ENCODE data around the gene MED13L. TPM values are rescaled to one million over a fixed set of nuclear protein-coding genes. Genes with fewer than 3 reads are reported as not detected.

MED13L gene
- total and polyA plus RNA-seq, 2 experiments from 2014 or later = 11.7 to 88.7 TPM

DNA sequence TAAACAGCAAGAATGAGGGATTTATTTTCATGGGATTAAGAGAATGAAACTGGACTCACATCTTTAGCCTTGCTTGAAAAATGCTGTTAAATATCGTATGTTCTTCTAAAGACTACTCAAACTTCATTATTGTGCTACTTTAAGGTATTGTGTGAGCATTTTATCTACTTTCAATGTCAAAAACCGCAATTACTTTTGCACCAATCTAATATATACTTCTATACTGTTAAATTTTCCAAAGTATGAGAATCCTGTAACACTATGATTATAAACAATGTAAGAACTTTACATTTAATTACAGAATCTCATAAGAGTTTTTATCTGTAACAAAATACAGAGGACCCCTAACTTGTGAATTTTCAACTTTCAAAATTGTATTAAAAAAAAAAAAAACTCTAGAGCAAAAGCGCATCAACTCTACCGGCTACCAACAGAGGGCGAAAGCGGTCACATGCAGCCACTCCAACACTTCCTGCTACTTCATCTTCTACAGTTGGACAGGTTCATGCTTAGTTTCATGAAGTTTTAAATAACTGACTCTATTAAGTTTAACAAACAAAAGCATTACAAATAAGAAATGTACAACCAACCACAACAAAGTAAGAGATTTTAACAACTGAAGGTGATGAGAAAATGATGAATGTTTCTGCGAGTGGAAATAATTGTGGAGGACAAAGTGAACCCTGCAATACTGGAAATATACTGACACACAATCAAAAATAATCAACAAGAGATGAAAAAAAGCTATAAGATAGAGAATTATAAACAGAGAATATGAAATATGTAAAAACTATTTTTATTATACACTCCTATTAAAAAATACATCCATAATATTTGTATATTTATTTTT, 210.9 kb downstream of the MED13L start:
- WGBS, 2 experiments (ENCODE audit: low coverage in 1 of 2, low lambda C conversion rate in 2 of 2, missing lambda C conversion rate in 2 of 2) = 83 to 85% methylated on average over 7 of the region's 7 CpGs
- Histone ChIP-seq H3F3A (ENCODE audit: insufficient read depth) (peaks cover 13% of the 10 kb centered on the region; the same call in 1 of the 2 replicates), H3K27ac (no peak overlapping the region), H3K4me3 (no peak overlapping the region), H3K4me2 (ENCODE audit: unreplicated experiment) (no peak overlapping the region), H2AFZ (no peak overlapping the region), H3K4me1 (ENCODE audit: insufficient read depth) (peaks cover 11% of the 10 kb centered on the region; the same call in 1 of the 2 replicates), H3K36me3 (ENCODE audit: low read depth) (no peaks in the 10 kb centered on the region), H3K79me2 (ENCODE audit: insufficient read depth) (peaks cover 100% of the 10 kb centered on the region), H4K20me1 (ENCODE audit: insufficient read depth) (peaks cover 37% of the 10 kb centered on the region), H3K9ac (no peak overlapping the region), H3K27me3 (replicated peaks; ENCODE audit: insufficient read depth) (no peaks in the 10 kb centered on the region), H3K9me2 (ENCODE audit: insufficient read depth) (no peaks in the 10 kb centered on the region), H3K9me3 (ENCODE audit: low read depth) (no peaks in the 10 kb centered on the region)
- no peak for TF ChIP-seq EZH2 (IDR thresholded peaks at IDR 0.05; ENCODE audit: insufficient read depth, poor library complexity, severe bottlenecking)
- TF ChIP-seq EZH2phosphoT487 (IDR thresholded peaks at IDR 0.05; ENCODE audit: insufficient read depth, low read depth) = no peak
- in situ Hi-C loops (cut with MboI) = no loop called here
- DNase-seq = peak; percentile 63

GRCh38 chr12:116065606-116066005, 211.9 kb downstream of the MED13L start:
- Histone ChIP-seq H3K79me2 (ENCODE audit: insufficient read depth) (peaks cover 100% of the 10 kb centered on the region), H3K27ac (no peak overlapping the region), H3K9ac (no peak overlapping the region), H3K9me2 (ENCODE audit: insufficient read depth) (no peaks in the 10 kb centered on the region), H3K9me3 (ENCODE audit: low read depth) (no peaks in the 10 kb centered on the region), H3F3A (ENCODE audit: insufficient read depth) (peaks cover 13% of the 10 kb centered on the region; the same call in 1 of the 2 replicates), H3K4me1 (ENCODE audit: insufficient read depth) (peaks cover 11% of the 10 kb centered on the region; the same call in 1 of the 2 replicates), H3K36me3 (ENCODE audit: low read depth) (no peaks in the 10 kb centered on the region), H2AFZ (no peak overlapping the region), H4K20me1 (ENCODE audit: insufficient read depth) (peaks cover 37% of the 10 kb centered on the region), H3K4me2 (ENCODE audit: unreplicated experiment) (no peak overlapping the region), H3K4me3 (no peak overlapping the region), H3K27me3 (replicated peaks; ENCODE audit: insufficient read depth) (no peaks in the 10 kb centered on the region)
- 43 to 46% methylated on average over 1 of the region's 1 CpG for WGBS, 2 experiments (ENCODE audit: low coverage in 1 of 2, low lambda C conversion rate in 2 of 2, missing lambda C conversion rate in 2 of 2)
- in situ Hi-C loops (cut with MboI) = no loop called here
- DNase-seq = peak; percentile 19
- TF ChIP-seq EZH2phosphoT487 (IDR thresholded peaks at IDR 0.05; ENCODE audit: insufficient read depth, low read depth) = no peak
- no peak for TF ChIP-seq EZH2 (IDR thresholded peaks at IDR 0.05; ENCODE audit: insufficient read depth, poor library complexity, severe bottlenecking)

GRCh38 chr12:116064493-116064892, 213.0 kb downstream of the MED13L start:
- Histone ChIP-seq H3K4me3 (no peak overlapping the region), H3K9me2 (ENCODE audit: insufficient read depth) (no peaks in the 10 kb centered on the region), H3K27ac (no peak overlapping the region), H3K79me2 (ENCODE audit: insufficient read depth) (peaks cover 100% of the 10 kb centered on the region), H3K4me2 (ENCODE audit: unreplicated experiment) (no peak overlapping the region), H3K9ac (no peak overlapping the region), H3K36me3 (ENCODE audit: low read depth) (no peaks in the 10 kb centered on the region), H2AFZ (no peak overlapping the region), H4K20me1 (ENCODE audit: insufficient read depth) (peaks cover 32% of the 10 kb centered on the region), H3K4me1 (ENCODE audit: insufficient read depth) (peaks cover 11% of the 10 kb centered on the region; the same call in 1 of the 2 replicates), H3K9me3 (ENCODE audit: low read depth) (no peaks in the 10 kb centered on the region), H3K27me3 (replicated peaks; ENCODE audit: insufficient read depth) (no peaks in the 10 kb centered on the region), H3F3A (ENCODE audit: insufficient read depth) (peaks cover 13% of the 10 kb centered on the region; the same call in 1 of the 2 replicates)
- TF ChIP-seq EZH2 (IDR thresholded peaks at IDR 0.05; ENCODE audit: insufficient read depth, poor library complexity, severe bottlenecking) (no peak), EZH2phosphoT487 (IDR thresholded peaks at IDR 0.05; ENCODE audit: insufficient read depth, low read depth) (no peak)
- in situ Hi-C loops (cut with MboI) = no loop called here
- WGBS, 2 experiments (ENCODE audit: low coverage in 1 of 2, low lambda C conversion rate in 2 of 2, missing lambda C conversion rate in 2 of 2) = 98 to 100% methylated on average over 4 of the region's 4 CpGs
- no peak for DNase-seq

GRCh38 chr12:116062698-116063097, 214.8 kb downstream of the MED13L start:
- no peak overlapping the region for H3K4me3 ChIP-seq
- no peaks in the 10 kb centered on the region for H3K9me3 ChIP-seq (ENCODE audit: low read depth)
- H3K4me2 ChIP-seq (ENCODE audit: unreplicated experiment) = no peak overlapping the region
- no peaks in the 10 kb centered on the region for H3K36me3 ChIP-seq (ENCODE audit: low read depth)
- no peak overlapping the region for H3K9ac ChIP-seq
- H3K27ac ChIP-seq = no peak overlapping the region
- 77 to 84% methylated on average over 4 of the region's 4 CpGs for WGBS, 2 experiments (ENCODE audit: low coverage in 1 of 2, low lambda C conversion rate in 2 of 2, missing lambda C conversion rate in 2 of 2)
- no peak for DNase-seq
- peaks cover 100% of the 10 kb centered on the region for H3K79me2 ChIP-seq (ENCODE audit: insufficient read depth)
- H2AFZ ChIP-seq = no peak overlapping the region
- no peaks in the 10 kb centered on the region for H3K27me3 ChIP-seq (replicated peaks; ENCODE audit: insufficient read depth)
- H3K9me2 ChIP-seq (ENCODE audit: insufficient read depth) = no peaks in the 10 kb centered on the region
- peaks cover 13% of the 10 kb centered on the region; the same call in 1 of the 2 replicates for H3F3A ChIP-seq (ENCODE audit: insufficient read depth)
- peaks cover 11% of the 10 kb centered on the region; the same call in 1 of the 2 replicates for H3K4me1 ChIP-seq (ENCODE audit: insufficient read depth)
- H4K20me1 ChIP-seq (ENCODE audit: insufficient read depth) = peaks cover 15% of the 10 kb centered on the region
- no peak for TF ChIP-seq EZH2 (IDR thresholded peaks at IDR 0.05; ENCODE audit: insufficient read depth, poor library complexity, severe bottlenecking)
- in situ Hi-C loops (cut with MboI) = no loop called here
